AG10803 (cell line): ENCODE results near the gene SKP1.

ENCODE experiments used
- DNase-seq: peaks from one replicate; pipeline ENCODE4 v3.0.0; 2010; ENCODE audit warnings: low read depth
- H3K4me3 ChIP-seq: 2 replicates; pipeline ENCODE4 v1.5.1; 2011; ENCODE audit warnings: mild to moderate bottlenecking, low read length, control low read depth
- CTCF ChIP-seq: conservative IDR thresholded peaks from 2 replicates; pipeline ENCODE4 v1.5.1; 2011; ENCODE audit warnings: mild to moderate bottlenecking, low read length, control low read depth, inconsistent platforms

Gene SKP1

GRCh38 chr5:134209477-134210245 lies 32.9 kb upstream of the SKP1 start:
- H3K4me3 ChIP-seq = no peak overlapping the region
- DNase-seq = no peak
- TF ChIP-seq CTCF = no peak

GRCh38 chr5:134207696-134208095 lies 30.9 kb upstream of the SKP1 start:
- DNase-seq = no peak
- no peak for TF ChIP-seq CTCF
- no peak overlapping the region for H3K4me3 ChIP-seq

- H3K4me3 ChIP-seq = no peak overlapping the region
- no peak for TF ChIP-seq CTCF
- no peak for DNase-seq
Observed at GRCh38 chr5:134206627-134207160, 29.9 kb upstream of the SKP1 start.

GRCh38 chr5:134204575-134204974 lies 27.8 kb upstream of the SKP1 start:
- no peak overlapping the region for H3K4me3 ChIP-seq
- TF ChIP-seq CTCF = no peak
- DNase-seq = no peak

- DNase-seq = no peak
- TF ChIP-seq CTCF = no peak
- H3K4me3 ChIP-seq = no peak overlapping the region
Observed at GRCh38 chr5:134203630-134204029, 26.9 kb upstream of the SKP1 start.

- H3K4me3 ChIP-seq = no peak overlapping the region
- no peak for TF ChIP-seq CTCF
- DNase-seq = no peak
Observed at GRCh38 chr5:134195666-134196065, 18.9 kb upstream of the SKP1 start.

GRCh38 chr5:134189031-134189430 lies 12.3 kb upstream of the SKP1 start:
- no peak for TF ChIP-seq CTCF

More at GRCh38 chr5:134189031-134189430, 12.3 kb upstream of the SKP1 start:
- DNase-seq = no peak
- no peak overlapping the region for H3K4me3 ChIP-seq
